ENCODE data around the gene TPP1. TPM values are rescaled to one million over a fixed set of nuclear protein-coding genes. Genes with fewer than 3 reads are reported as not detected.

Gene TPP1
- total and polyA plus RNA-seq, 9 of the 15 experiments (the other 6 are each of a cell fraction or from before 2014, with no cell fraction given): 7.5 to 75.8 (median 15.7) TPM

DNA sequence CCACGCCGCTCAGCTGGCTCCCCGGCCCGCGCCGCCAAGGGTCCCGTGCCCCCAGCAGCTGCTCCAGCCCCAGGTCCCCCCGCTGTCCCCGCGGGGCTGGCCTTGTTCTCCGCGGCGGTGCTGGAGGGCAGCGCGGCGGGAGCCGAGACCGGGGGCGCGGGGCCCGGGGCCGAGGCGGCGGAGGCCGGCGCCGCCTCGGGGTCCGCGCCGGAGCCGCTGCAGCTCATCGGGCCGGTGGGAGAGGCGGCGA lies 7.3 kb downstream of the TPP1 start (continued):
- TF ChIP-seq, protein P1, sequence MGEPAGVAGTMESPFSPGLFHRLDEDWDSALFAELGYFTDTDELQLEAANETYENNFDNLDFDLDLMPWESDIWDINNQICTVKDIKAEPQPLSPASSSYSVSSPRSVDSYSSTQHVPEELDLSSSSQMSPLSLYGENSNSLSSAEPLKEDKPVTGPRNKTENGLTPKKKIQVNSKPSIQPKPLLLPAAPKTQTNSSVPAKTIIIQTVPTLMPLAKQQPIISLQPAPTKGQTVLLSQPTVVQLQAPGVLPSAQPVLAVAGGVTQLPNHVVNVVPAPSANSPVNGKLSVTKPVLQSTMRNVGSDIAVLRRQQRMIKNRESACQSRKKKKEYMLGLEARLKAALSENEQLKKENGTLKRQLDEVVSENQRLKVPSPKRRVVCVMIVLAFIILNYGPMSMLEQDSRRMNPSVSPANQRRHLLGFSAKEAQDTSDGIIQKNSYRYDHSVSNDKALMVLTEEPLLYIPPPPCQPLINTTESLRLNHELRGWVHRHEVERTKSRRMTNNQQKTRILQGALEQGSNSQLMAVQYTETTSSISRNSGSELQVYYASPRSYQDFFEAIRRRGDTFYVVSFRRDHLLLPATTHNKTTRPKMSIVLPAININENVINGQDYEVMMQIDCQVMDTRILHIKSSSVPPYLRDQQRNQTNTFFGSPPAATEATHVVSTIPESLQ (CRISPR knock-in tag; IDR thresholded peaks at IDR 0.05): no peak
- no peak for TF ChIP-seq GATA2 (CRISPR knock-in tag; IDR thresholded peaks at IDR 0.05)
- TF ChIP-seq, protein P2, sequence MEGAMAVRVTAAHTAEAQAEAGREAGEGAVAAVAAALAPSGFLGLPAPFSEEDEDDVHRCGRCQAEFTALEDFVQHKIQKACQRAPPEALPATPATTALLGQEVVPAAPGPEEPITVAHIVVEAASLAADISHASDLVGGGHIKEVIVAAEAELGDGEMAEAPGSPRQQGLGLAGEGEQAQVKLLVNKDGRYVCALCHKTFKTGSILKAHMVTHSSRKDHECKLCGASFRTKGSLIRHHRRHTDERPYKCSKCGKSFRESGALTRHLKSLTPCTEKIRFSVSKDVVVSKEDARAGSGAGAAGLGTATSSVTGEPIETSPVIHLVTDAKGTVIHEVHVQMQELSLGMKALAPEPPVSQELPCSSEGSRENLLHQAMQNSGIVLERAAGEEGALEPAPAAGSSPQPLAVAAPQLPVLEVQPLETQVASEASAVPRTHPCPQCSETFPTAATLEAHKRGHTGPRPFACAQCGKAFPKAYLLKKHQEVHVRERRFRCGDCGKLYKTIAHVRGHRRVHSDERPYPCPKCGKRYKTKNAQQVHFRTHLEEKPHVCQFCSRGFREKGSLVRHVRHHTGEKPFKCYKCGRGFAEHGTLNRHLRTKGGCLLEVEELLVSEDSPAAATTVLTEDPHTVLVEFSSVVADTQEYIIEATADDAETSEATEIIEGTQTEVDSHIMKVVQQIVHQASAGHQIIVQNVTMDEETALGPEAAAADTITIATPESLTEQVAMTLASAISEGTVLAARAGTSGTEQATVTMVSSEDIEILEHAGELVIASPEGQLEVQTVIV (CRISPR knock-in tag; IDR thresholded peaks at IDR 0.05; ENCODE audit: borderline replicate concordance): peak; percentile 79; the same call in 1 of the 2 replicates
- no peak for TF ChIP-seq ZNF41 (CRISPR knock-in tag; conservative IDR thresholded peaks at IDR 0.05)
- TF ChIP-seq RBM14 (IDR thresholded peaks at IDR 0.05; ENCODE audit: borderline replicate concordance, insufficient read depth, low read depth, low read length): no peak
- TF ChIP-seq ZNF133 (CRISPR knock-in tag; IDR thresholded peaks at IDR 0.05): no peak
- TF ChIP-seq PTTG1 (tag; IDR thresholded peaks at IDR 0.05; ENCODE audit: low read depth): no peak
- peak; percentile 81 for TF ChIP-seq SIN3B (IDR thresholded peaks at IDR 0.05; ENCODE audit: low read depth)
- no peak for TF ChIP-seq ZEB2 (IDR thresholded peaks at IDR 0.05)
- TF ChIP-seq, protein P3, sequence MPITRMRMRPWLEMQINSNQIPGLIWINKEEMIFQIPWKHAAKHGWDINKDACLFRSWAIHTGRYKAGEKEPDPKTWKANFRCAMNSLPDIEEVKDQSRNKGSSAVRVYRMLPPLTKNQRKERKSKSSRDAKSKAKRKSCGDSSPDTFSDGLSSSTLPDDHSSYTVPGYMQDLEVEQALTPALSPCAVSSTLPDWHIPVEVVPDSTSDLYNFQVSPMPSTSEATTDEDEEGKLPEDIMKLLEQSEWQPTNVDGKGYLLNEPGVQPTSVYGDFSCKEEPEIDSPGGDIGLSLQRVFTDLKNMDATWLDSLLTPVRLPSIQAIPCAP (CRISPR knock-in tag; IDR thresholded peaks at IDR 0.05; ENCODE audit: borderline replicate concordance): no peak
- no peak for TF ChIP-seq NRF1 (conservative IDR thresholded peaks at IDR 0.05 in 1 of 2, IDR thresholded peaks at IDR 0.05 in 1 of 2)
- no peak for TF ChIP-seq RREB1 (CRISPR knock-in tag; IDR thresholded peaks at IDR 0.05)
- TF ChIP-seq JUNB (CRISPR knock-in tag; conservative IDR thresholded peaks at IDR 0.05): no peak
- TF ChIP-seq GTF2E2 (tag; IDR thresholded peaks at IDR 0.05): peak; percentile 59; the same call in 1 of the 2 replicates
- TF ChIP-seq RBBP5 (IDR thresholded peaks at IDR 0.05; ENCODE audit: borderline replicate concordance, insufficient read depth, low read length, poor library complexity, severe bottlenecking): peak; percentile 80
- TF ChIP-seq MAZ (CRISPR knock-in tag; conservative IDR thresholded peaks at IDR 0.05 in 1 of 2, IDR thresholded peaks at IDR 0.05 in 1 of 2): no peak
- TF ChIP-seq PHF8 (IDR thresholded peaks at IDR 0.05; ENCODE audit: borderline replicate concordance, low read length): peak; percentile 72; the same call in 1 of the 2 replicates
- TF ChIP-seq RUNX1 (IDR thresholded peaks at IDR 0.05; ENCODE audit: low read depth): no peak

Measured in K562 (cell line).